Measurements from ENCODE around the gene SH2B3. TPM values are rescaled to one million over a fixed set of nuclear protein-coding genes. Genes with fewer than 3 reads are reported as not detected.

Gene SH2B3
- polyA plus RNA-seq, 1 donor from 2014 or later, result 3.0 TPM

GRCh38 chr12:111408116-111408440, 2.4 kb downstream of the SH2B3 start:
- Histone ChIP-seq H3K4me2 (ENCODE audit: low read length) (no peak overlapping the region), H3K9me3 (ENCODE audit: low read length) (no peaks in the 10 kb centered on the region), H3K9me2 (ENCODE audit: insufficient read depth, low read length) (no peaks in the 10 kb centered on the region), H3K36me3 (ENCODE audit: insufficient read depth, low read length) (no peaks in the 10 kb centered on the region), H3K9ac (ENCODE audit: low read length) (no peak overlapping the region), H3K27ac (ENCODE audit: low read length) (no peak overlapping the region), H3K79me2 (replicated peaks; ENCODE audit: insufficient read depth, low read length) (no peaks in the 10 kb centered on the region), H3K27me3 (ENCODE audit: insufficient read depth, low read depth, low read length) (peaks cover 16% of the 10 kb centered on the region), H3K4me3 (ENCODE audit: low read length) (no peak overlapping the region), H3F3A (ENCODE audit: insufficient read depth, low read length, poor library complexity, severe bottlenecking) (no peaks in the 10 kb centered on the region), H2AFZ (ENCODE audit: low read depth, low read length) (no peak overlapping the region), H4K20me1 (ENCODE audit: insufficient read depth) (no peaks in the 10 kb centered on the region)
- no peak for TF ChIP-seq RAD21 (conservative IDR thresholded peaks at IDR 0.05)

- H3K79me2 ChIP-seq (replicated peaks; ENCODE audit: insufficient read depth, low read length), result no peaks in the 10 kb centered on the region
- no peak overlapping the region for H2AFZ ChIP-seq (ENCODE audit: low read depth, low read length)
- H3K9me3 ChIP-seq (ENCODE audit: low read length), result no peaks in the 10 kb centered on the region
- TF ChIP-seq POLR2AphosphoS5 (IDR thresholded peaks at IDR 0.05) (no peak), EP300 (conservative IDR thresholded peaks at IDR 0.05; ENCODE audit: poor library complexity, severe bottlenecking) (no peak)
- H3K36me3 ChIP-seq (ENCODE audit: insufficient read depth, low read length), result no peaks in the 10 kb centered on the region
- H4K20me1 ChIP-seq (ENCODE audit: insufficient read depth), result no peaks in the 10 kb centered on the region
- H3K9ac ChIP-seq (ENCODE audit: low read length), result no peak overlapping the region
- H3K27ac ChIP-seq (ENCODE audit: low read length), result no peak overlapping the region
- no peak overlapping the region for H3K4me2 ChIP-seq (ENCODE audit: low read length)
- H3K9me2 ChIP-seq (ENCODE audit: insufficient read depth, low read length), result no peaks in the 10 kb centered on the region
- peaks cover 16% of the 10 kb centered on the region for H3K27me3 ChIP-seq (ENCODE audit: insufficient read depth, low read depth, low read length)
- no peak overlapping the region for H3K4me3 ChIP-seq (ENCODE audit: low read length)
- no peaks in the 10 kb centered on the region for H3F3A ChIP-seq (ENCODE audit: insufficient read depth, low read length, poor library complexity, severe bottlenecking)
These were observed 3.1 kb downstream of the SH2B3 start for GRCh38 chr12:111408686-111409402.

DNA sequence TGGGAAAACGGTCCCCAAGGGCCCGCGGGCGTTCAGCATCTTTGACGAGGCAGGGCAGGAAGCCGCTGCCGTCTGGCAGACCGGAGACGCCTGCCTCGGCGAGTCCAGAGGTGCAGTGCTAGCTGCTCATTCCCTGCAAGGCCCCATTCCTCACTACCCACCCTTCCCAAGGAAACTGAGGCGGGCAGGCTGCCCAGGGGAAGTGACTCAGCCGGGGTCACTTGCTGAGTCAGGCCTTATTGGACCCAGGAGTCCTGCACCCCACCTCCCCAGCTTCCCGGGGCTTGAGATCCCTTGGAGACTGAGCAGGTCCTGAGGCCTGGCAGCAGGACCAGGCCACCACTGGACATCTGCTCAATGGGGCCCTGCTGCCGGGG, 3.7 kb downstream of the SH2B3 start:
- Histone ChIP-seq H3K4me2 (ENCODE audit: low read length) (no peak overlapping the region), H3K79me2 (replicated peaks; ENCODE audit: insufficient read depth, low read length) (no peaks in the 10 kb centered on the region), H3K9me2 (ENCODE audit: insufficient read depth, low read length) (no peaks in the 10 kb centered on the region), H3F3A (ENCODE audit: insufficient read depth, low read length, poor library complexity, severe bottlenecking) (no peaks in the 10 kb centered on the region), H3K9me3 (ENCODE audit: low read length) (no peaks in the 10 kb centered on the region), H3K27ac (ENCODE audit: low read length) (no peak overlapping the region), H2AFZ (ENCODE audit: low read depth, low read length) (no peak overlapping the region), H3K4me3 (ENCODE audit: low read length) (no peak overlapping the region), H3K27me3 (ENCODE audit: insufficient read depth, low read depth, low read length) (peaks cover 16% of the 10 kb centered on the region), H4K20me1 (ENCODE audit: insufficient read depth) (no peaks in the 10 kb centered on the region), H3K9ac (ENCODE audit: low read length) (no peak overlapping the region), H3K36me3 (ENCODE audit: insufficient read depth, low read length) (no peaks in the 10 kb centered on the region)
- no peak for TF ChIP-seq EP300 (conservative IDR thresholded peaks at IDR 0.05; ENCODE audit: poor library complexity, severe bottlenecking)
- TF ChIP-seq CTCF (IDR thresholded peaks at IDR 0.05; ENCODE audit: poor library complexity, severe bottlenecking), result no peak
- TF ChIP-seq MXI1 (conservative IDR thresholded peaks at IDR 0.05; ENCODE audit: poor library complexity, severe bottlenecking), result no peak
- no peak for TF ChIP-seq RAD21 (conservative IDR thresholded peaks at IDR 0.05)
- TF ChIP-seq POLR2AphosphoS5 (IDR thresholded peaks at IDR 0.05), result no peak

- Histone ChIP-seq H3K9ac (ENCODE audit: low read length) (no peak overlapping the region), H3K36me3 (ENCODE audit: insufficient read depth, low read length) (no peaks in the 10 kb centered on the region), H3K9me3 (ENCODE audit: low read length) (no peaks in the 10 kb centered on the region), H3K79me2 (replicated peaks; ENCODE audit: insufficient read depth, low read length) (no peaks in the 10 kb centered on the region), H3F3A (ENCODE audit: insufficient read depth, low read length, poor library complexity, severe bottlenecking) (no peaks in the 10 kb centered on the region), H3K4me2 (ENCODE audit: low read length) (no peak overlapping the region), H4K20me1 (ENCODE audit: insufficient read depth) (no peaks in the 10 kb centered on the region), H3K27me3 (ENCODE audit: insufficient read depth, low read depth, low read length) (peaks cover 11% of the 10 kb centered on the region), H3K9me2 (ENCODE audit: insufficient read depth, low read length) (no peaks in the 10 kb centered on the region), H3K27ac (ENCODE audit: low read length) (no peak overlapping the region), H2AFZ (ENCODE audit: low read depth, low read length) (no peak overlapping the region), H3K4me3 (ENCODE audit: low read length) (no peak overlapping the region)
- no peak for TF ChIP-seq EZH2 (IDR thresholded peaks at IDR 0.05; ENCODE audit: borderline replicate concordance, insufficient read depth, low read length, poor library complexity, severe bottlenecking)
- TF ChIP-seq, protein P1, sequence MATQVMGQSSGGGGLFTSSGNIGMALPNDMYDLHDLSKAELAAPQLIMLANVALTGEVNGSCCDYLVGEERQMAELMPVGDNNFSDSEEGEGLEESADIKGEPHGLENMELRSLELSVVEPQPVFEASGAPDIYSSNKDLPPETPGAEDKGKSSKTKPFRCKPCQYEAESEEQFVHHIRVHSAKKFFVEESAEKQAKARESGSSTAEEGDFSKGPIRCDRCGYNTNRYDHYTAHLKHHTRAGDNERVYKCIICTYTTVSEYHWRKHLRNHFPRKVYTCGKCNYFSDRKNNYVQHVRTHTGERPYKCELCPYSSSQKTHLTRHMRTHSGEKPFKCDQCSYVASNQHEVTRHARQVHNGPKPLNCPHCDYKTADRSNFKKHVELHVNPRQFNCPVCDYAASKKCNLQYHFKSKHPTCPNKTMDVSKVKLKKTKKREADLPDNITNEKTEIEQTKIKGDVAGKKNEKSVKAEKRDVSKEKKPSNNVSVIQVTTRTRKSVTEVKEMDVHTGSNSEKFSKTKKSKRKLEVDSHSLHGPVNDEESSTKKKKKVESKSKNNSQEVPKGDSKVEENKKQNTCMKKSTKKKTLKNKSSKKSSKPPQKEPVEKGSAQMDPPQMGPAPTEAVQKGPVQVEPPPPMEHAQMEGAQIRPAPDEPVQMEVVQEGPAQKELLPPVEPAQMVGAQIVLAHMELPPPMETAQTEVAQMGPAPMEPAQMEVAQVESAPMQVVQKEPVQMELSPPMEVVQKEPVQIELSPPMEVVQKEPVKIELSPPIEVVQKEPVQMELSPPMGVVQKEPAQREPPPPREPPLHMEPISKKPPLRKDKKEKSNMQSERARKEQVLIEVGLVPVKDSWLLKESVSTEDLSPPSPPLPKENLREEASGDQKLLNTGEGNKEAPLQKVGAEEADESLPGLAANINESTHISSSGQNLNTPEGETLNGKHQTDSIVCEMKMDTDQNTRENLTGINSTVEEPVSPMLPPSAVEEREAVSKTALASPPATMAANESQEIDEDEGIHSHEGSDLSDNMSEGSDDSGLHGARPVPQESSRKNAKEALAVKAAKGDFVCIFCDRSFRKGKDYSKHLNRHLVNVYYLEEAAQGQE (IDR thresholded peaks at IDR 0.05; ENCODE audit: borderline replicate concordance), result no peak
- TF ChIP-seq TAF1 (IDR thresholded peaks at IDR 0.05; ENCODE audit: low read depth), result no peak
- TF ChIP-seq RAD21 (conservative IDR thresholded peaks at IDR 0.05), result no peak
- TF ChIP-seq MXI1 (conservative IDR thresholded peaks at IDR 0.05; ENCODE audit: poor library complexity, severe bottlenecking), result no peak
These were observed 4.2 kb downstream of the SH2B3 start for GRCh38 chr12:111409780-111410430.

All from neural cell (in vitro differentiated cells).